K562 (cell line): ENCODE results near the gene DLGAP1. TPM values are rescaled to one million over a fixed set of nuclear protein-coding genes. Genes with fewer than 3 reads are reported as not detected.

Source experiments
- ATAC-seq: fragments of 200-7000 bp; cut with Tn5 transposase; 3 replicates; pipeline ENCODE4 v1.9.1; 2020; ENCODE audit warnings: moderate library complexity
- BruUV-seq: library from RNA; stranded (reverse); fragments of 400-500 nt; replicated peaks from 2 replicates; lab custom pipeline; 2021; lab: Mats Ljungman, UMichigan
- CTCF ChIA-PET: fragments of 300-600 bp; formaldehyde crosslinking; extraction: SDS; loops from one replicate; lab custom pipeline; 2021; ENCODE audit warnings: low intra/inter-chr PET ratio; lab: Yijun Ruan, JAX
- POLR2A ChIA-PET: fragments of 300-600, 350-650 bp; sonication (Branson Sonifier 250); formaldehyde crosslinking; extraction: SDS; loops from one replicate; lab custom pipeline; 2021; ENCODE audit warnings: antibody characterized with exemption, inconsistent platforms; lab: Yijun Ruan, JAX
- DNase-seq, 4 experiments: peaks; one replicate each; pipeline versions ENCODE4 v3.0.0 to v3.0.0-alpha.2; 2011 to 2018; ENCODE audit warnings: low spot score in 3 of 4, mixed read lengths in 3 of 4; ENCODE audit errors: extremely low read depth in 1 of 4
- FAIRE-seq: peaks from 2 replicates; lab custom pipeline; 2011; peaks lifted over from hg19 to GRCh38; lab: Jason Lieb, UNC
- H2AFZ ChIP-seq: 2 replicates; pipeline ENCODE4 v1.6.0; 2011; ENCODE audit warnings: low read depth, low read length, control low read depth, inconsistent platforms
- H3K27ac ChIP-seq: fragments of 200-600 bp; 3 replicates; pipeline ENCODE4 v1.8.0; 2011; ENCODE audit warnings: low read depth, mild to moderate bottlenecking, control low read depth, inconsistent platforms, low read length, moderate library complexity, mixed read lengths; ENCODE audit errors: extremely low read depth
- H3K27me3 ChIP-seq, 2 experiments: fragments of 300-600 bp in 1 of 2; 2 replicates in 1 of 2; 3 replicates in 1 of 2; pipeline versions ENCODE4 v1.6.0 to v1.8.0; 2011; ENCODE audit warnings: inconsistent platforms in 2 of 2, low read length in 2 of 2, mild to moderate bottlenecking in 1 of 2, mixed read lengths in 1 of 2, moderate library complexity in 1 of 2; ENCODE audit not compliant: control insufficient read depth in 2 of 2, insufficient read depth in 2 of 2
- H3K36me3 ChIP-seq: fragments of 300-600 bp; 3 replicates; pipeline ENCODE4 v1.8.0; 2011; ENCODE audit warnings: mild to moderate bottlenecking, low read length, inconsistent platforms; ENCODE audit not compliant: control insufficient read depth, insufficient read depth
- H3K4me1 ChIP-seq, 2 experiments: fragments of 200-600 bp in 1 of 2; replicated peaks in 1 of 2; 2 replicates in 1 of 2; 3 replicates in 1 of 2; pipeline versions ENCODE4 v1.5.1 to v1.8.0; 2011; ENCODE audit warnings: inconsistent platforms in 2 of 2, low read length in 2 of 2, mild to moderate bottlenecking in 1 of 2, mixed read lengths in 1 of 2, moderate library complexity in 1 of 2; ENCODE audit not compliant: control insufficient read depth in 2 of 2, insufficient read depth in 2 of 2
- H3K4me2 ChIP-seq: 2 replicates; pipeline ENCODE4 v1.6.1; 2011; ENCODE audit warnings: low read length, control low read depth, inconsistent platforms, mixed read lengths; ENCODE audit not compliant: insufficient read depth
- H3K4me3 ChIP-seq: fragments of 200-600 bp; sonication (generic), shearing (Covaris generic); 2 replicates; pipeline ENCODE4 v1.5.1; 2016; ENCODE audit warnings: control low read depth, inconsistent platforms
- H3K79me2 ChIP-seq: fragments of 200-600 bp; 3 replicates; pipeline ENCODE4 v1.8.0; 2011; ENCODE audit warnings: low read length, inconsistent platforms; ENCODE audit not compliant: control insufficient read depth, insufficient read depth
- H3K9ac ChIP-seq, 2 experiments: 2 replicates each; pipeline versions ENCODE4 v1.6.0 to v1.6.1; 2011; ENCODE audit warnings: low read depth in 2 of 2, low read length in 2 of 2, control low read depth in 1 of 2, inconsistent platforms in 1 of 2, mild to moderate bottlenecking in 1 of 2, mixed read lengths in 1 of 2; ENCODE audit not compliant: insufficient read depth in 1 of 2
- H3K9me1 ChIP-seq: one replicate; pipeline ENCODE4 v1.6.0; 2011; ENCODE audit warnings: inconsistent platforms, mild to moderate bottlenecking, low read length, moderate library complexity; ENCODE audit not compliant: control insufficient read depth, insufficient read depth
- H3K9me3 ChIP-seq: replicated peaks from 2 replicates; pipeline ENCODE4 v1.5.1; 2011; ENCODE audit warnings: low read depth, low read length, inconsistent platforms; ENCODE audit not compliant: control insufficient read depth, insufficient read depth
- H4K20me1 ChIP-seq: replicated peaks from 2 replicates; pipeline ENCODE4 v1.6.1; 2011; ENCODE audit warnings: low read length, inconsistent platforms, mixed read lengths; ENCODE audit not compliant: control insufficient read depth, insufficient read depth
- FOXP4 ChIP-seq: sonication (generic); formaldehyde crosslinking; IDR thresholded peaks from 2 replicates; pipeline ENCODE4 v1.8.0; 2022; ENCODE audit warnings: mild to moderate bottlenecking, missing genetic modification reagents, borderline replicate concordance
- MIER1 ChIP-seq: fragments of 450-650 bp; IDR thresholded peaks from 2 replicates; pipeline ENCODE4 v1.6.1; 2016; ENCODE audit warnings: antibody characterized with exemption, mild to moderate bottlenecking, low read depth
- NBN ChIP-seq: fragments of 450-650 bp; IDR thresholded peaks from 2 replicates; pipeline ENCODE4 v1.6.1; 2016; ENCODE audit warnings: low read depth, mild to moderate bottlenecking
- WGBS: fragments of 100-300 bp; shearing (Covaris generic); methylation state at CpG from one replicate; pipeline ENCODE4 v1.1.6; 2016; ENCODE audit warnings: low coverage, mixed read lengths; ENCODE audit not compliant: insufficient coverage; ENCODE audit errors: missing lambda C conversion rate; 5-methylcytosine and 5-hydroxymethylcytosine counted together
- in situ Hi-C: fragments of 300-500 bp; cut with MboI; formaldehyde crosslinking; loops from 4 replicates; pipeline ENCODE4 v1.15.0; 2018; ENCODE audit warnings: inconsistent platforms, mixed read lengths
- intact Hi-C: fragments of 100-400 bp; cut with micrococcal nuclease; formaldehyde crosslinking; loops from 2 replicates; pipeline ENCODE4 v1.14.2; 2022
- polyA plus RNA-seq, 8 experiments: library from polyadenylated mRNA; depleted of rRNA in 4 of 8; stranded (reverse) in 5 of 8; unstranded in 3 of 8; fragments of >200 nt; fragmentation: Nextera tagmentation in 2 of 8; fragmentation: Illumina TruSeq in 1 of 8; extraction: Ambion mirVana in 2 of 8; extraction: Trizol in 1 of 8; gene quantifications; 2 replicates each; pipeline versions ENCODE4 v1.2.1 to v1.2.3, GENCODE V29; 2011 to 2014; ENCODE audit warnings: inconsistent platforms in 1 of 8, missing spikeins in 1 of 8
- total RNA-seq, 7 experiments: library from RNA; depleted of rRNA in 6 of 7; stranded (reverse); fragments of >200 nt in 6 of 7; fragmentation: Illumina TruSeq in 2 of 7; extraction: Trizol in 2 of 7; gene quantifications; 2 replicates each; pipeline versions ENCODE4 v1.2.1 to v1.2.3, GENCODE V29; 2011 to 2021; ENCODE audit warnings: low replicate concordance in 1 of 7

Gene DLGAP1
- total and polyA plus RNA-seq, 9 of the 15 experiments (the other 6 are each of a cell fraction or from before 2014, with no cell fraction given) = 0.04 to 0.22 (median 0.08) TPM

- Histone ChIP-seq H3K79me2 (no peaks in the 10 kb centered on the region), H3K9me3 (no peaks in the 10 kb centered on the region), H2AFZ (no peak overlapping the region; the same call in 1 of the 2 replicates), H4K20me1 (no peaks in the 10 kb centered on the region; the same call in 1 of the 2 replicates), H3K27me3 (peaks cover 12 to 29% of the 10 kb centered on the region in 2 experiments; a peak in 4 of 5 replicates), H3K4me2 (no peak overlapping the region), H3K9me1 (no peaks in the 10 kb centered on the region), H3K4me1 (peaks cover 0 to 11% of the 10 kb centered on the region in 2 experiments; a peak in 1 of 5 replicates), H3K36me3 (no peaks in the 10 kb centered on the region), H3K4me3 (no peak overlapping the region), H3K9ac (no peak overlapping the region), H3K27ac (no peak overlapping the region)
- intact Hi-C loops = no loop called here
- POLR2A ChIA-PET = no interaction called here
- TF ChIP-seq FOXP4 (CRISPR knock-in tag) (no peak), MIER1 (no peak), NBN (no peak)
- FAIRE-seq = no peak
- 24% methylated on average over 59 of the region's 59 CpGs for WGBS
- CTCF ChIA-PET = no interaction called here
- DNase-seq = no peak
- no peak; the same call in 2 of the 3 replicates for ATAC-seq
- BruUV-seq = no TSS peak
- in situ Hi-C loops = no loop called here
Measured at GRCh38 chr18:3879114-3879835, 575.8 kb downstream of the DLGAP1 start.
